GM12874 (cell line): ENCODE data around the gene PRAMEF1.

Experiments
- TF ChIP-seq, protein P1 (sequence below): IDR thresholded peaks from 2 replicates; pipeline ENCODE4 v1.5.1; 2011; ENCODE audit warnings: low read depth, mild to moderate bottlenecking, control low read depth, low read length, moderate library complexity; ENCODE audit not compliant: insufficient read depth

The PRAMEF1 gene

DNA sequence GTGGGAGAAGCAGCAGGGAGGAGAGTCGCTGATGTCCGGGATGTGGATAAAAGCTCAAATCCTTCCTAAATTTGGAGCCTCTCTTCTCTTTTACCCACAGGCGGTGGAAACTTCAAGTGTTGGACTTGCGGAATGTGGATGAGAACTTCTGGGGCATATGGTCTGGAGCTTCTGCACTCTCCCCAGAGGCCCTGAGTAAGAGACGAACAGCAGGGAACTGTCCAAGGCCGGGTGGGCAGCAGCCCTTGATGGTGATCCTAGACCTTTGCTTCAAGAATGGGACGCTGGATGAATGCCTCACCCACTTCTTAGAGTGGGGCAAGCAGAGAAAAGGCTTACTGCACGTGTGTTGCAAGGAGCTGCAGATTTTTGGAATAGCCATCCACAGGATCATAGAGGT is 15.8 kb upstream of the PRAMEF1 start:
- TF ChIP-seq, protein P1, sequence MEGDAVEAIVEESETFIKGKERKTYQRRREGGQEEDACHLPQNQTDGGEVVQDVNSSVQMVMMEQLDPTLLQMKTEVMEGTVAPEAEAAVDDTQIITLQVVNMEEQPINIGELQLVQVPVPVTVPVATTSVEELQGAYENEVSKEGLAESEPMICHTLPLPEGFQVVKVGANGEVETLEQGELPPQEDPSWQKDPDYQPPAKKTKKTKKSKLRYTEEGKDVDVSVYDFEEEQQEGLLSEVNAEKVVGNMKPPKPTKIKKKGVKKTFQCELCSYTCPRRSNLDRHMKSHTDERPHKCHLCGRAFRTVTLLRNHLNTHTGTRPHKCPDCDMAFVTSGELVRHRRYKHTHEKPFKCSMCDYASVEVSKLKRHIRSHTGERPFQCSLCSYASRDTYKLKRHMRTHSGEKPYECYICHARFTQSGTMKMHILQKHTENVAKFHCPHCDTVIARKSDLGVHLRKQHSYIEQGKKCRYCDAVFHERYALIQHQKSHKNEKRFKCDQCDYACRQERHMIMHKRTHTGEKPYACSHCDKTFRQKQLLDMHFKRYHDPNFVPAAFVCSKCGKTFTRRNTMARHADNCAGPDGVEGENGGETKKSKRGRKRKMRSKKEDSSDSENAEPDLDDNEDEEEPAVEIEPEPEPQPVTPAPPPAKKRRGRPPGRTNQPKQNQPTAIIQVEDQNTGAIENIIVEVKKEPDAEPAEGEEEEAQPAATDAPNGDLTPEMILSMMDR: no peak

DNA sequence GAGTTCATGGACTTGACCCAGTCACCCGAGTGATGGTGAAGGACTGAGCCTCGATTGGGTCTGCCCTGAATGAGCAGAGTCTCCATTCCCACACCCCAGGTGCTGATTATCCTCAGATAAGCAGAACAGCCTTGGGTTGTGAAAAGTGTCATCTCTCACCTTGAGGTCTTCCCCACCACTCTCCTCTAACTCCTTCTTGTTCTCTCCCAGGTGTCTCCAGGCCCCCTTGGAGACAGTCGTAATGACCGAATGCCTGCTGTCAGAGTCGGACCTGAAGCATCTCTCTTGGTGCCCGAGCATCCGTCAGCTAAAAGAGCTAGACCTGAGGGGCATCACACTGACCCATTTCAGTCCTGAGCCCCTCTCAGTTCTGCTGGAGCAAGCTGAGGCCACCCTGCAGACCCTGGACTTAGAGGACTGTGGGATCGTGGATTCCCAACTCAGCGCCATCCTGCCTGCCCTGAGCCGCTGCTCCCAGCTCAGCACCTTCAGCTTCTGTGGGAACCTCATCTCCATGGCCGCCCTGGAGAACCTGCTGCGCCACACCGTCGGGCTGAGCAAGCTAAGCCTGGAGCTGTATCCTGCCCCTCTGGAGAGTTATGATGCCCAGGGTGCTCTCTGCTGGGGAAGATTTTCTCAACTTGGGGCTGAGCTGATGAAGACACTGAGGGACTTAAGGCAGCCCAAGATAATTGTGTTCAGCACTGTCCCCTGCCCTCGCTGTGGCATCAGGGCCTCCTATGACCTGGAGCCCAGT is 14.2 kb upstream of the PRAMEF1 start:
- TF ChIP-seq, protein P1: no peak

- TF ChIP-seq, protein P1: no peak
Measured at GRCh38 chr1:12778061-12778460, 13.1 kb upstream of the PRAMEF1 start.

DNA sequence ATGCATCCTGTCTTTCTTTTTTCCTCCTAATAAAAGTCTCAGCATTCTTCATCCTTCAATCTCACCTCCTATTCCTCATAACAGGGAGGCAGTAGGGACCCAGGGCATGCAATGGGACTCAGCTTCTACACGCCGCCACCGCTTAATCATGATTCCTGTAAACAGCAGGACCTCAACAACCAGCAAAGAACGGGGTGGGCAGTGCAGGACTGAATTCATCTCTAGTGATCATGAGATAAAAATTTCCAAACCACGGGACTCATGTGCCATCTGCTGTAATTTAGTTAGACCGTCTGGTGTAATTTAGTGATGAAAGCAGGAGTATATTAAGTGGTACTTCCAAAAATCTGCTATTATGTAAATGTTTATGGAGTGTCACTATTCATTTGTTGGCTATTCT is 12.3 kb upstream of the PRAMEF1 start:
- TF ChIP-seq, protein P1: no peak

- TF ChIP-seq, protein P1: no peak
Measured at GRCh38 chr1:12798911-12799310, 7.7 kb downstream of the PRAMEF1 start.

- TF ChIP-seq, protein P1: no peak
Measured at GRCh38 chr1:12799730-12800129, 8.5 kb downstream of the PRAMEF1 start.

GRCh38 chr1:12809933-12810332 is 18.7 kb downstream of the PRAMEF1 start:
- TF ChIP-seq, protein P1: no peak
